H1 (cell line): ENCODE data around the gene SH2B2. TPM values are rescaled to one million over a fixed set of nuclear protein-coding genes. Genes with fewer than 3 reads are reported as not detected.
A peak's percentile ranks its signal among the peaks of the same experiment; 100 is the strongest.

Experiments
- ASH2L ChIP-seq: fragments of 200-600, 300-600 bp; sonication (generic); IDR thresholded peaks from one replicate; pipeline ENCODE4 v1.7.1; 2017; ENCODE audit warnings: low read length
- CEBPB ChIP-seq: IDR thresholded peaks from 2 replicates; pipeline ENCODE4 v1.6.1; 2012; ENCODE audit warnings: low read depth, low read length
- CHD1 ChIP-seq: IDR thresholded peaks from 2 replicates; pipeline ENCODE4 v1.6.1; 2012; ENCODE audit warnings: low read depth, low read length, improper control_type of control experiment
- CHD2 ChIP-seq: IDR thresholded peaks from 2 replicates; pipeline ENCODE4 v1.6.1; 2012; ENCODE audit warnings: low read length, improper control_type of control experiment
- GTF2F1 ChIP-seq: IDR thresholded peaks from 2 replicates; pipeline ENCODE4 v1.6.1; 2012; ENCODE audit warnings: low read depth, low read length, improper control_type of control experiment, borderline replicate concordance
- JUND ChIP-seq: IDR thresholded peaks from 2 replicates; pipeline ENCODE4 v1.6.1; 2011; ENCODE audit warnings: mild to moderate bottlenecking, improper control_type of control experiment, low read length
- POLR2AphosphoS5 ChIP-seq: IDR thresholded peaks from 2 replicates; pipeline ENCODE4 v1.6.1; 2011; ENCODE audit warnings: low read depth, low read length
- RNF2 ChIP-seq: fragments of 200-900, 300-1000 bp; sonication (generic); IDR thresholded peaks from 2 replicates; pipeline ENCODE4 v1.7.1; 2016; ENCODE audit warnings: borderline replicate concordance, low read depth, mild to moderate bottlenecking, antibody characterized with exemption, low read length; ENCODE audit not compliant: poor library complexity, severe bottlenecking; ENCODE audit errors: missing control alignments
- SIN3A ChIP-seq, 2 experiments: IDR thresholded peaks in 1 of 2; conservative IDR thresholded peaks in 1 of 2; 2 replicates each; pipeline ENCODE4 v1.6.1; 2011 to 2012; ENCODE audit warnings: low read length in 2 of 2, improper control_type of control experiment in 1 of 2, low read depth in 1 of 2, mild to moderate bottlenecking in 1 of 2
- TBP ChIP-seq: IDR thresholded peaks from 2 replicates; pipeline ENCODE4 v1.6.1; 2011; ENCODE audit warnings: low read depth, low read length, improper control_type of control experiment
- polyA plus RNA-seq, 7 experiments: library from polyadenylated mRNA; depleted of rRNA in 3 of 7; stranded (reverse) in 5 of 7; unstranded in 2 of 7; fragments of >200 nt in 5 of 7; fragments of 200-250 nt in 2 of 7; gene quantifications; 1 replicate in 5 of 7; 2 replicates in 1 of 7; 4 replicates in 1 of 7; pipeline versions ENCODE4 v1.2.1 to v1.2.3, GENCODE V29; 2011 to 2013; ENCODE audit warnings: missing spikeins in 2 of 7, mixed read lengths in 2 of 7
- total RNA-seq: library from RNA; stranded (reverse); fragmentation: NEBNext Ultra II Directional; extraction: Animal tissue kit (Norgen Biotek cat#: 25700); gene quantifications from 2 replicates; pipeline ENCODE4 v1.2.1, GENCODE V29; 2021
- TF ChIP-seq, protein P1 (sequence below): fragments of 300-600 bp; sonication (generic); IDR thresholded peaks from 2 replicates; pipeline ENCODE4 v1.7.1; 2012; ENCODE audit warnings: low read length, moderate library complexity, mild to moderate bottlenecking, inconsistent platforms; ENCODE audit not compliant: insufficient replicate concordance

SH2B2 gene
- total and polyA plus RNA-seq, 2 of the 8 experiments (the other 6 are each of a cell fraction or from before 2014, with no cell fraction given) = 11.5 to 18.7 TPM

DNA sequence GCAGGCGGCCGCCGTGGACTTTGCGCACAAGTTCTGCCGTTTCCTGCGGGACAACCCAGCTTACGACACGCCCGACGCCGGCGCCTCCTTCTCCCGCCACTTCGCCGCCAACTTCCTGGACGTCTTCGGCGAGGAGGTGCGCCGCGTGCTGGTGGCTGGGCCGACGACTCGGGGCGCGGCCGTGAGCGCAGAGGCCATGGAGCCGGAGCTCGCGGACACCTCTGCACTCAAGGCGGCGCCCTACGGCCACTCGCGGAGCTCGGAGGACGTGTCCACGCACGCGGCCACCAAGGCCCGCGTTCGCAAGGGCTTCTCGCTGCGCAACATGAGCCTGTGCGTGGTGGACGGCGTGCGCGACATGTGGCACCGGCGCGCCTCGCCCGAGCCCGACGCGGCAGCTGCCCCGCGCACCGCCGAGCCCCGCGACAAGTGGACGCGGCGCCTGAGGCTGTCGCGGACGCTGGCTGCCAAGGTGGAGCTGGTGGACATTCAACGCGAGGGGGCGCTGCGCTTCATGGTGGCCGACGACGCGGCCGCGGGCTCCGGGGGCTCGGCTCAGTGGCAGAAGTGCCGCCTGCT is 14.1 kb downstream of the SH2B2 start (continued):
- TF ChIP-seq POLR2AphosphoS5 = no peak
- peak; percentile 58 for TF ChIP-seq ASH2L
- TF ChIP-seq CHD1 = no peak
- TF ChIP-seq JUND = no peak
- TF ChIP-seq SIN3A (conservative IDR thresholded peaks at IDR 0.05 in 1 of 2, IDR thresholded peaks at IDR 0.05 in 1 of 2; ENCODE audit: low read depth in 1 of 2, low read length in 2 of 2) = peak in 1 of 2 experiments; percentile 63; a peak in 1 of 4 replicates
- no peak for TF ChIP-seq RNF2
- no peak for TF ChIP-seq TBP
- TF ChIP-seq GTF2F1 = no peak
- no peak for TF ChIP-seq CEBPB
- TF ChIP-seq CHD2 = peak; percentile 33; the same call in 1 of the 2 replicates
- TF ChIP-seq, protein P1, sequence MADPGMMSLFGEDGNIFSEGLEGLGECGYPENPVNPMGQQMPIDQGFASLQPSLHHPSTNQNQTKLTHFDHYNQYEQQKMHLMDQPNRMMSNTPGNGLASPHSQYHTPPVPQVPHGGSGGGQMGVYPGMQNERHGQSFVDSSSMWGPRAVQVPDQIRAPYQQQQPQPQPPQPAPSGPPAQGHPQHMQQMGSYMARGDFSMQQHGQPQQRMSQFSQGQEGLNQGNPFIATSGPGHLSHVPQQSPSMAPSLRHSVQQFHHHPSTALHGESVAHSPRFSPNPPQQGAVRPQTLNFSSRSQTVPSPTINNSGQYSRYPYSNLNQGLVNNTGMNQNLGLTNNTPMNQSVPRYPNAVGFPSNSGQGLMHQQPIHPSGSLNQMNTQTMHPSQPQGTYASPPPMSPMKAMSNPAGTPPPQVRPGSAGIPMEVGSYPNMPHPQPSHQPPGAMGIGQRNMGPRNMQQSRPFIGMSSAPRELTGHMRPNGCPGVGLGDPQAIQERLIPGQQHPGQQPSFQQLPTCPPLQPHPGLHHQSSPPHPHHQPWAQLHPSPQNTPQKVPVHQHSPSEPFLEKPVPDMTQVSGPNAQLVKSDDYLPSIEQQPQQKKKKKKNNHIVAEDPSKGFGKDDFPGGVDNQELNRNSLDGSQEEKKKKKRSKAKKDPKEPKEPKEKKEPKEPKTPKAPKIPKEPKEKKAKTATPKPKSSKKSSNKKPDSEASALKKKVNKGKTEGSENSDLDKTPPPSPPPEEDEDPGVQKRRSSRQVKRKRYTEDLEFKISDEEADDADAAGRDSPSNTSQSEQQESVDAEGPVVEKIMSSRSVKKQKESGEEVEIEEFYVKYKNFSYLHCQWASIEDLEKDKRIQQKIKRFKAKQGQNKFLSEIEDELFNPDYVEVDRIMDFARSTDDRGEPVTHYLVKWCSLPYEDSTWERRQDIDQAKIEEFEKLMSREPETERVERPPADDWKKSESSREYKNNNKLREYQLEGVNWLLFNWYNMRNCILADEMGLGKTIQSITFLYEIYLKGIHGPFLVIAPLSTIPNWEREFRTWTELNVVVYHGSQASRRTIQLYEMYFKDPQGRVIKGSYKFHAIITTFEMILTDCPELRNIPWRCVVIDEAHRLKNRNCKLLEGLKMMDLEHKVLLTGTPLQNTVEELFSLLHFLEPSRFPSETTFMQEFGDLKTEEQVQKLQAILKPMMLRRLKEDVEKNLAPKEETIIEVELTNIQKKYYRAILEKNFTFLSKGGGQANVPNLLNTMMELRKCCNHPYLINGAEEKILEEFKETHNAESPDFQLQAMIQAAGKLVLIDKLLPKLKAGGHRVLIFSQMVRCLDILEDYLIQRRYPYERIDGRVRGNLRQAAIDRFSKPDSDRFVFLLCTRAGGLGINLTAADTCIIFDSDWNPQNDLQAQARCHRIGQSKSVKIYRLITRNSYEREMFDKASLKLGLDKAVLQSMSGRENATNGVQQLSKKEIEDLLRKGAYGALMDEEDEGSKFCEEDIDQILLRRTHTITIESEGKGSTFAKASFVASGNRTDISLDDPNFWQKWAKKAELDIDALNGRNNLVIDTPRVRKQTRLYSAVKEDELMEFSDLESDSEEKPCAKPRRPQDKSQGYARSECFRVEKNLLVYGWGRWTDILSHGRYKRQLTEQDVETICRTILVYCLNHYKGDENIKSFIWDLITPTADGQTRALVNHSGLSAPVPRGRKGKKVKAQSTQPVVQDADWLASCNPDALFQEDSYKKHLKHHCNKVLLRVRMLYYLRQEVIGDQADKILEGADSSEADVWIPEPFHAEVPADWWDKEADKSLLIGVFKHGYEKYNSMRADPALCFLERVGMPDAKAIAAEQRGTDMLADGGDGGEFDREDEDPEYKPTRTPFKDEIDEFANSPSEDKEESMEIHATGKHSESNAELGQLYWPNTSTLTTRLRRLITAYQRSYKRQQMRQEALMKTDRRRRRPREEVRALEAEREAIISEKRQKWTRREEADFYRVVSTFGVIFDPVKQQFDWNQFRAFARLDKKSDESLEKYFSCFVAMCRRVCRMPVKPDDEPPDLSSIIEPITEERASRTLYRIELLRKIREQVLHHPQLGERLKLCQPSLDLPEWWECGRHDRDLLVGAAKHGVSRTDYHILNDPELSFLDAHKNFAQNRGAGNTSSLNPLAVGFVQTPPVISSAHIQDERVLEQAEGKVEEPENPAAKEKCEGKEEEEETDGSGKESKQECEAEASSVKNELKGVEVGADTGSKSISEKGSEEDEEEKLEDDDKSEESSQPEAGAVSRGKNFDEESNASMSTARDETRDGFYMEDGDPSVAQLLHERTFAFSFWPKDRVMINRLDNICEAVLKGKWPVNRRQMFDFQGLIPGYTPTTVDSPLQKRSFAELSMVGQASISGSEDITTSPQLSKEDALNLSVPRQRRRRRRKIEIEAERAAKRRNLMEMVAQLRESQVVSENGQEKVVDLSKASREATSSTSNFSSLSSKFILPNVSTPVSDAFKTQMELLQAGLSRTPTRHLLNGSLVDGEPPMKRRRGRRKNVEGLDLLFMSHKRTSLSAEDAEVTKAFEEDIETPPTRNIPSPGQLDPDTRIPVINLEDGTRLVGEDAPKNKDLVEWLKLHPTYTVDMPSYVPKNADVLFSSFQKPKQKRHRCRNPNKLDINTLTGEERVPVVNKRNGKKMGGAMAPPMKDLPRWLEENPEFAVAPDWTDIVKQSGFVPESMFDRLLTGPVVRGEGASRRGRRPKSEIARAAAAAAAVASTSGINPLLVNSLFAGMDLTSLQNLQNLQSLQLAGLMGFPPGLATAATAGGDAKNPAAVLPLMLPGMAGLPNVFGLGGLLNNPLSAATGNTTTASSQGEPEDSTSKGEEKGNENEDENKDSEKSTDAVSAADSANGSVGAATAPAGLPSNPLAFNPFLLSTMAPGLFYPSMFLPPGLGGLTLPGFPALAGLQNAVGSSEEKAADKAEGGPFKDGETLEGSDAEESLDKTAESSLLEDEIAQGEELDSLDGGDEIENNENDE = no peak
